NB4 (cell line): Measurements from ENCODE around the gene SLC7A7.

Experiments used
- CTCF ChIP-seq: IDR thresholded peaks from one replicate; pipeline ENCODE4 v1.5.1; 2012; ENCODE audit warnings: low read depth, low read length
- POLR2A ChIP-seq: IDR thresholded peaks from 2 replicates; pipeline ENCODE4 v1.6.1; 2011; ENCODE audit warnings: mild to moderate bottlenecking; ENCODE audit not compliant: insufficient read length; ENCODE audit errors: extremely low read depth

GRCh38 chr14:22845103-22845394, 29.8 kb upstream of the SLC7A7 start:
- TF ChIP-seq CTCF (no peak), POLR2A (no peak)
